HG03457 (cell line): ENCODE data around the gene THBS3.
"Not testable (repeated sequence)": the region's sequence is repeated elsewhere in the genome, so short reads cannot be mapped to it uniquely, and the experiment has no call there.

Experiments
- ATAC-seq: cut with Tn5 transposase; IDR thresholded peaks from one replicate; pipeline ENCODE4 v1.9.1; 2021; ENCODE audit warnings: moderate number of reproducible peaks; ENCODE audit not compliant: unreplicated experiment

THBS3 gene

DNA sequence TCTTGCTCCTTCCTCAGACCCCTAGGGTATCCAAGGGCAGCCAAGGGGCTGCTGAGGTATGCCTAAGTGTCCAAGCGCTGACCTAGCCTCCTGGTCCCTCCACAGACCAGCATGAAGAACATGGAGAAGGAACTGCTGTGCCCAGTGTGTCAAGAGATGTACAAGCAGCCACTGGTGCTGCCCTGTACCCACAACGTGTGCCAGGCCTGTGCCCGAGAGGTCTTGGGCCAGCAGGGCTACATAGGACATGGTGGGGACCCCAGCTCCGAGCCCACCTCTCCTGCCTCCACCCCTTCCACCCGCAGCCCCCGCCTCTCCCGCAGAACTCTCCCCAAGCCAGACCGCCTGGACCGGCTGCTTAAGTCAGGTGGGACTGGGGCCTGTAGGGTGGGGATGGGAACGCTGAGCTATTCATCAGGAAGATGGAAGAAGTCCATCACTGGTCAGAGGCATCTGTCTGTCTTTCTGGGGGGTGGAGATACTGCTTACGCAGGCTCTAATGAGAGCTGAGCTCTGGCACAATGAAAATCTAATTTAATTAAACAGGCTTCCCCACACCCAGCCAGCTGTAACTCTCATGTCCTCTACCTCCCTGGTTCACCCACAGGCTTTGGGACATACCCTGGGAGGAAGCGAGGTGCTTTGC, 32.3 kb downstream of the THBS3 start:
- no peak for ATAC-seq

DNA sequence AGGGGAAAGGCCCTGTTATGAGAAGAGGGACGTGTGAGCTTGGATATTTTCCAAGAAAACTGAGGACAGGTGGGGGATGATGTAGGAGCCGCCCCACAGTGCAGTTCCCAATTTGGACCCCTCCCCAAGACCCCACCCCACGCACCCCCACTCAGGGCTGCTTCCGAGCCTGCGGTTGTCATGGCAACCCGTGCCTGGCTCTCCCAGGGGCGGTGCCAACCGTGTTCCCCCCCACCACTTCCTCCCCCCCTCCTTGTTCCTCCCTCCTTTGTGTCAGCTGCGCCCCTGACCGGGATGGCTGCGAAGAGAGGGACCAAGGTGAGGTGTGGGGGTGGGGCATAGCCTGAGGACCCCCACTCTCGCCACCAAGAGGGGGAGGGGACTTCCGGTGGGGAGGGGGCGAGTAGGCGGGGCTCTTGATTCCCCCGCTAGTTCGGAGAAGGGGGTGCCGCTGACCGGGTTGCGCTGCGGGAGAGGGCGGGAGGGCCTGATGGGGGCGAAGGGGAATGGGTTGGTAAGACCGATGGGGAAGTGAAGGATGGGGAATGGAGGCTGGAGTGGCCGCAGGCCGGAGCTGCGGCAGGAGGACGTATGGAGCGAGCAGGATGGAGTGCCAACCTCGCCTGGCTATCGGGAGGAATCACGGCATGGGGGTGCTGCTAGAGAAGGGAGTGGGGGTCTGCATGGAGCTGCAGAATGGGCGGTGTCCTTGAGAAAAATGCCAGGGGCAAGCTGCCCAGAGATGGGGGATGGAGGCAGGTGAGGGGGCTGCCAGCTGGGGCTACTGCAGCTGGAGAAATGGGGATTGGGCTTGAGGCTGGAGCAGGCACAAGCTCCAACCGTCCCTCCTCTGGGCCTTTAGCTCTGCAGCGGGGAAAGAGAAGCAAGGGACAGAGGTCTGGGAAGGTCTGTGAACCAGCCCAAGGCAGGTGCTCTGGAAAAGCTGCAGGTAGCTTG, 33.1 kb downstream of the THBS3 start:
- ATAC-seq: no peak

DNA sequence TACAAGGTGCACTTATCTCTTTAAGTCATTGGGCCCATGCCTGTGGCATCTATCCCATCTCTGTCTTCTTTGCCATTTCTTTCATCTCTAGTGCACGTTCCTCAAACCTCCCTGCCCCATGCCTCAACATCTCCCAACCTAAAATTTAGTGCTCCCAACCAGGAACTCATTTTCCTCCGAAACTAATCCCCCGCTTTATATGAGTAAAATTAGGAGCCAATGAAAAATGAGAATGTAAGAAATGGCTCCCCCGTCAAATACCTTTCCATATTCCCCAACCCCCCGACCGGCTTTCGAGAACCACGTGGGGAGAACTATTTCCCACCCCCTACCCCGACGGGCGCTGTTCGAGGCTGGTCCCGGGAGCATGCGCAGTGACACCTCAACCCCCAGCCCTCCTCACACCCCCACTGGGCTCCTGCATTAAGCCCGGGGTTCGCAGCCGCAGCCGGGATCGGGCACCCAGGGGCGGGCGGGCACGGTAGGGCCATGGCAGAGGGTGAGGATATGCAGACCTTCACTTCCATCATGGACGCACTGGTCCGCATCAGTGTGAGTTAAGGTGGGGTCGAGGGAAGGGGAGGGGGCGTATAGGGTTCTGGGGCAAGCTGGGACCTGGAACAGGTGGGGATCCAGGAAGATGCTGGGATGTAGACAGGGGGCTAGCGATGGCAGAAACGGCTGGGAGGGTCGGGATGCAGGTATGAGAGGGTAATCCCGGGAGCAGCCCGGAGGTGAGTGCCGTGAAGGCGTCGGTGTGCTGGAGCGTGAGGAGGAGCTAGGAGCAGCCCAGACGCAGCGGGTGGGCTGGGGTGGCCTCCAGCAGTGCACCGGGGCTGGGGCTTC, 34.0 kb downstream of the THBS3 start, which contains the start of gene TRIM46:
Gene TRIM46 (plus strand): TSS at position 372 of the 846 bp plus-strand sequence. CDS start 118 bp downstream, at position 490.
- no peak for ATAC-seq

DNA sequence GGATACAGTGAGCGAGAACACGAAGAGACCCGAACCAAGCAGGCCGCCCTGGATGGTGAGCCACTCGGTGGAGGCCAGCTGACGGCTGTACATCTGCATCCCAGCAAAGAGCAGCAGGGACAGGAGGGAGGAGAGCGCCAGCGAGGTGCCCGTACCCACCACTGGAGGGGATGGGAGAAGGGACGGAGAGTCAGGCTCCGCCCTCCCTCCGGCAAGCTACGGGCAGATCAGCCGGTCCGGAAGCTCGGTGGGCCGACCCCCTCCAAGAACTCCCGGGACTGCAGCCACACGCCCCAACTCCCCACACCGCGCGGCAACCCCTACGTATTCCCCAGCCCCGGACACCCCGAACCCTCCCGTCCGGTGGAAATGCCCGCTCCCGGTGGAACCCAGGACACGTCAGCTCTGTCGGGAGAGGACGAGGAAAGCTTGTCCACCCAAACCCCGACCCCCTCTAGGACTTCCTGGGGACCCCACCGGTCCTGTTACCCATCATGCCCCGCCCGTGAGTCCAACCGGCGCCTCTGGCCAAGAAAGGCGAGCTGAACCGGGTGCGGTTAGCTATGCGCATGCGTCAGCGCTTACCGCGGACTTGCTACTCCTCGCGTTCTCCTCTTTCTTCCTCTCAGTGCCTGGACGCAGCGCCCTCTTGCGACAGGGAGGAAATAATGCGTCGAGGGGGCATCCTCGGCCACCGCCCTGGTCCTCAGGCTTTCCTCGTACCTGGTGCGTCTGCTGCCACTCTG, 34.8 kb downstream of the THBS3 start, which contains the start of gene KRTCAP2:
Gene KRTCAP2 (minus strand): TSS at position 573 of the 746 bp plus-strand sequence. CDS start 80 bp downstream, at position 493.
- ATAC-seq: peak; percentile 53

DNA sequence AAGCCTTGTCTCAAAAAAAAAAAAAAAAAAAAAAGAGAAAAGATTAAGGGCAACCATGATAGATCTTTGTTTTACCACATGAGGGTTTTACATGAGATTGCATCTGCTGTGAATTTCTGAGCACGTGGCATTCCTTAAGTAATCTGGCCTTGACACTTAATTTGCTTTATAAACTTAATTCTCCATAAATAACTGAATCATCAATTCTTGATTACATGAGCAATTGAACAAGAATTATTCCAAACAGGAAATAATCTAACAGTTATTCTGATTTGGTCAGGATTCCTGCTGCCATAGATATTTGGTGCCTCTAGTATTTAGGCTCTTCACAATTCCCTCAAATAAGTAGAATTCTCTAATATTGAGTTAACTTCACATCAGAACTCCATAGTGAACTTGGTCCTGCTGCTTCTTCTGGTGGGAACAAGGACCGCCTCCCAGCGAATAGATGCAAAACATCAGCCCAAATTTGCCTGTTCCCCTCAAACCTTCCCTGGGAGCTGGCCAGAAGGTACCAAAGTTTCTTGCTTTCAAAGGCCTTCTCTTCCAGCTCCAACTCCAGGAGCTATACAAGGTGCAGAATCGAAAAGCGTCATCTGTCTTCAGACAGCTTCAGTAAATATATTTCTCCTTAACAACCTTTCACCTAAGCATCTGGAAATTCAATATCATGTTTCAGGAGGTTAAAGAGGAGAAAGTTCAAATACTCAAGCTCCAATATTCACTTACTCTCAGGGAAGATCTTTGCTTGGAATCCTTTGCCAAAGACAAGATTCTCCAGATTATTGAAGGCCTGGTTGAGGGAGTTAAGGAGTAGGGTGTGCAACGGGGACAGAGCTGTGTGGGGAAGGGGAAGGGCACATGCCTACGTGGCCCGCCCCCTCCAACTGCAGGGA, 35.6 kb downstream of the THBS3 start:
- ATAC-seq: no peak

DNA sequence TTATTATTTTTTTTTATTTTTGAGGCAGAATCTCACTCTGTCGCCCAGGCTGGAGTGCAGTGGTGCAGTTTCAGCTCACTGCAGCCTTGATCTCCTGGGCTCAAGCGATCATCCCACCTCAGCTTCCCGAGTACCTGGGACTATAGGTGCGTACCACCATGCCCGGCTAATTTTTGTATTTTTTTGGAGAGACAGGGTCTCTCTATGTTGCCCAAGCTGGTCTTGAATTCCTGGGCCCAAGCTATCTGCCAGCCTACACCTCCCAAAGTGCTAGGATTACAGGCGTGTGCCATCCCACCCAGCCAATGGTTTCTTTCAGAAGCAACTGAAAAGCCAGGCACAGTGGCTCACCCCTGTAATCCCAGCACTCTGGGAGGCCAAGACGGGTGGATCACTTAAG, 36.9 kb downstream of the THBS3 start:
- ATAC-seq: no peak

DNA sequence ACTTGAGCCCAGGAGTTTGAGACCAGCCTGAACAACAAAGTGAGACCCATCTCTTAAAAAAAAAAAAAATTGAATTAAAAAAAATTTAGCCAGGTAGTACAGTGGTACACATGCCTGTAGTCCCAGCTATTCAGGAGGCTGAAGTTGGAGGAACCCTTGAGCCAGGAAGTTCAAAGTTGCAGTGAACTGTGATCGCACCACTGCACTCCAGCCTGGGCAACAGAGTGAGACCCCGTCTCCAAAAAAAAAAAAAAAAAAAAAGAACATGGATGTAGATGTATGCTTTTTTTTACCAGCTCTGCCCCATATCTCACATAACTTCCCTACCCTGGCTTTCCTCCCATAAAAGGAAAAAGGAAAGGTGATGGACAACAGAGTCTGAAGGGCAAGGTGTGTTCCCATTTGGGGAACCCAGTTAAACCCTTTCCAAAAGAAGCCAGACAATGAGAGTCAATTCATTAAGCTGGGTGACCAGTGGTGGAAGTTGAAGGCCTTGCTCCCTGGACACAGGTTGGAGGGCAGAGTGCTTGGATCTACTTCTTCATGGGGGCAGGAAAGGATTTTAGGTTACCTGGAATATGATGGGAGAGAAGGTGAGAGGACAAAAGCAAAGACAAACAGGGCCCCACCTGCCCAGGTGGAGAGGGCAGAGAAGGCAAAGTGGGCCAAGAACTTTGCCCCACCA, 37.5 kb downstream of the THBS3 start:
- no peak for ATAC-seq

DNA sequence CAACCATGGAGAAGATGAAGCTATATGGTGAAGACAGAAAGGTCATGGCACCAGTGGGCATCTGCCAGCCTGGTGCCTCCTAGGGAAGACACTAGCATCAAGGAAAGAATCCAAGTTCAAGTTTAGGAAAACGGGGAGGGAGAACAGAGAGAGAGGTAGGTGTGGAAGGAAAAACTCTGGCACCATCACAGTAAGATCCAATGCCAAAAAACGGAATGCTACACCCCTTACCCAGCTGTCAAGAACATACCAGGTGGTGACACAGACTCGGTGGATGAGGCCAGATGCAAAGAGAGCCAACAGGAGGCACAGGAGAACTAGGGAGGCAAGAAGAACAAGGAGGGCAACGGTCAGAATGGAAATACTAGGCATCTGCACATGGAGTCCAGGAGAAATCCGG, 38.2 kb downstream of the THBS3 start:
- ATAC-seq: no peak

DNA sequence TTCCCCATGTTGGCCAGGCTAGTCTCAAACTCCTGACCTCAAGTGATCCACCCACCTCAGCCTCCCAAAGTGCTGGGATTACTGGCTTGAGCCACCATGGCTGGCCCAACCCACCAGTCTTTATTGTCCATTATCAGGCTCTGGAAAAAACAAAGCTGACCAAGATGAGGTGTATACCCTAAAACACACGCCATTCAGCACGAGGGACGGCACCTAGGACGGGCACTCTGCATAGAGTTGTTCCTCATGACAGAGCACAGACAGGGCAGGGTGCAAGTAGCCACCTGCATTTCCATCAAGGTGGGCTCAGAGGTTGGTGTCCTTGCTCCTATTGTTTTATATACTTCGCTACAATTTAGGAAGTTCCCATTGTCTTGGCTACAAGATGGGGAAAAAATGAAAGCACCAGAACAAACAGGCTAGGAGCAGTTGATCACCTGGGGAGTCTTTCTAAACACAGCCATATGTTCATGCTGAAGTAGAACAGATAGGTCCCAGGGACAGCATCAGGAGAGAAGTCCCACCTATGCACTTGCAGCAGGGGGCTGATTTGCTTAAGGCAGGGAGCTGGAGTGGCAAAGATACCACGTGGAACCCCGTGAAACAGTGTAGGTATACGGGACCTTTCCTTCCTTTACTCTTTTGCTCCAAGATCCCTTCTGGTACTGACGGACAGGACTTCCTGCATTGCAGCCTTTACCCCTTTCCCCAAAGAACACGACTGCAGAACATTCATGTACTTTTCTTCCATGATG, 39.1 kb downstream of the THBS3 start:
- no peak for ATAC-seq

DNA sequence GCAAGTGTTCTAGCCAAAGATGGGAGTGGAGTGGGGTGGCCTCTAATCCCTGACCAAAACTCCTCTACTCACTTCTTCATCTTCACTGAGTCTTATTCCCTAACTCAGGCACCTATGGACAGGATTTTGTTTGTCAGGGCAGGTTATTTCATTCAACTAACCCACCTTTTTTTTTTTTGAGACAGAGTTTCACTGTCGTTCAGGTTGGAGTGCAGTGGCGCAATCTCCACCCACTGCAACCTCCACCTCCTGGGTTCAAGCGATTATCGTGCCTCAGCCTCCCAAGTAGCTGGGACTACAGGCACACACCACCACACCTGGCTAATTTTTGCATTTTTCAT, 39.6 kb downstream of the THBS3 start:
- not testable (repeated sequence) for ATAC-seq

DNA sequence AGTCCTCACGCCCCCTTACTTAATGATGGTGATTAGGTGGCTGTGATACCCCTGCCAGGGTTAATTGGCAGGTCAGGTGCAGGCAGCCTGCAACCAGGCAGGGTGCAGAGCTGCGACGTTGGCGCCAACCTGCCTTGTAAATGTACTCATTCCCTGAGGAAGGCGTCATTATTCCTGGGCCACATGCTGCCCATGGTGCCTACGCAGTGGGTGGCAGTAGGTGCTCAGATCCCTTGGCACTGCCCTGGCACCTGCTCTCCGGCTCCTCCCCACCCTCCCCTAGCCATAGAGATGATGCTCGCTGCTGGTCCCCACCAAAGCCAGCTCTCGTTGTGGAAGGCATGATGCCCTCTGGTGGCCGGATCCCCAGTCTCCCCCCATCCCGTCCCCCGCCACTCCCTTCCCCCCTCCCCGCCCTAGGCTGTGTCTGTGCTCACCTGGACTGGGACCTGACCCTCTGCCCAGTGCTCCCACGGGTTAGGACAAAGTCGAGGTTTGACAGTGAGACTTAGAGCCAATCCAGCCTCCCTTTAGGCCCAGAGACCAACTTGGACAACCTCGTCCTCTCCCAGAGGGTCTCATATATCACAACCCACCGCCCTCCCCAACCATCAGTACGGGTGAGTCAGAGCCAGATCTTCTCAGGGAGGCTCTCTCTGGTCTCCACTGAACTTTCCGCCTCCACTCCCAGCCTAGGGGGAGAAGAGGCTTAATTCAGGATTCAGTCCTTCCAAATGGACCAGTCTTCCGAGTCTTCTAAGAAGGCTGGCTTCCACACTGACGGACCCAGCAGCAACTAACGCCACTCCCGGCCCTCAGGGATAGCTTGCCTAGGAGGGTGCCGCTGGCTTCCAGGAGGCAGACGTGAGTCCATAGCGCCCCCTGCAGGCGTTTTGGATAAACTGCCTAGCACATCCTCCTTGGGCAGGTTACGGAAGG, 40.3 kb downstream of the THBS3 start:
- no peak for ATAC-seq

DNA sequence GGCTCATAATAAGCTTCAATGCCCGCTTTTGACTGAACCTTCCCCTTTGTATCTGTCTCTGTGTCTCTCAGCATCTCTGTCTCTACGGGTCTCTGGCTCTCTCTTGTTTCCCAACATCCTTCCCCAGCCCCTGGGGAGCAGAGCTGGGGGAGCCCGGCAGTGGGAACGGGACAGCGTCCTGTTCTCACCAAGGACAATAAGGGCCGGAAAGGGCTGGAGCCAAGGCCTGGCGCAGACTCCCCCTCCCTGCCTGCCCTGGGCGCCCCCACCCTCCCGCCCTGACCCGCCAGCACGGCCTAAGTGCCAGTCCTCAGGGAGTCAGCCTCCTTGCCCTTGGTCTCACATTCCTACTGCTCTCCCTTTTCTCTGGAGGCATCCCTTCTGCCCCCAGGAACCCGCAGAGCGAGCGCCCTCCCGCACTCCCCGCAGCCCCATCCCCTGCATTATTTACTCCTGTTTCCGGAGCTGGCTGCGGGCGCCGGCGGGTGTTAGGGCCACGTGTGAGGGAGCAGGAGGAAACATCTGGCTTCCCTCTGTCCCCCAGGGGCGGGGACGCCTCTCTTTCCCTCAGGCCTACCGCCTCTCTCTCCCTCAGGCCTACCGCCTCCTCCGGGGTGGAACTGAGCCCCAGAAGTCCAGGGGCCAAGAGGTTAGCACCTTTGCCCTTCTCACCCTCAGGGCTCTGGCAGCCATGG, 41.1 kb downstream of the THBS3 start:
- ATAC-seq: no peak

DNA sequence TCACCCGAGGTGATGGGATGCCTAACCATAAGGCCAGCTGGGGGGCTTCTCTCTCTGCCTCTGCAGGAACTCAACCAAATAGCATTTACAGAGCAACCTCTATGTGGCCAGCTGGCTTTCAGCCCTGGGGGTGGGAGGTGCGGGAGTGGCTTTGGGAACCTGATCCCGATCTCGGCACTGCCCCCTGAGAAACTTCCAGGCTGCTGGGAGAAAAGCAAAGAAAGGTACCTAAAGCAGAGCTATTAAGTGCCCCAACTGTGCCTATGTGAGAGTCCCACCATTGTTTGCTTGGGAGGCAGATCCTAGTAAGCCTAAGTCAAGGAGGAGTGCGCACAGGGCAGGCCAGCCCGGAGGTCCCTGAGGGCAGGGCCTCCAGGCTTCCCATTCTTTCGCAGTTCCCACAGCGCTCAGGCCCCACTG, 41.6 kb downstream of the THBS3 start:
- no peak for ATAC-seq

DNA sequence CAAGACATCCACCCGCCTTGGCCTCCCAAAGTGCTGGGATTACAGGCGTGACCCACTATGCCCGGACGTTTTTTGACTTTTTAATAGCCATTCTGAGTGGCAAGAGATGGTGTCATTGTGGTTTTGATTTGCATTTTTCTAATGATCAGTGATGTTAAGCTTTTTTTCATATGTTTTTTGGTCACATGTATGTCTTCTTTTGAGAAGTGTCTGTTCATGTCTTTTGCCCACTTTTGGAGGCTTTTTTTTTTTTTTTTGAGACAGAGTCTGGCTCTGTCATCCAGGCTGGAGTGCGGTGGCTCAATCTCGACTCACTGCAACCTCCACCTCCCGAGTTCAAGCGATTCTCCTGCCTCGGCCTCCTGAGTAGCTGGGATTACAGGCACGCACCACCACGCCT, 43.1 kb downstream of the THBS3 start:
- not testable (repeated sequence) for ATAC-seq

DNA sequence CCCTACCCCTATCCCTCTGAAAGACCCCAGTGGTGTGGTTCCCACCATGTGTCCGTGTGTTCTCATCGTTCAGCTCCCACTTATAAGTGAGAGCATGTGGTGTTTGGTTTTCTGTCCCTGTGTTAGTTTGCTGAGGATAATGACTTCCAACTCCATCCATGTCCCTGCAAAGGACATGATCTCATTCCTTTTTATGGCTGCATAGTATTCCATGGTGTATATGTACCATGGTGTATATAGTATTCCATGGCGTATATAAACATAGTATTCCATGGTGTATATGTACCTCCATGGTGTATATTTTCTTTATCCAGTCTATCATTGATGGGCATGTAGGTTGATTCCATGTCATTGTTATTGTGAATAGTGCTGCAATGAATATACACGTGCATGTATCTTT, 43.9 kb downstream of the THBS3 start:
- ATAC-seq: not testable (repeated sequence)

DNA sequence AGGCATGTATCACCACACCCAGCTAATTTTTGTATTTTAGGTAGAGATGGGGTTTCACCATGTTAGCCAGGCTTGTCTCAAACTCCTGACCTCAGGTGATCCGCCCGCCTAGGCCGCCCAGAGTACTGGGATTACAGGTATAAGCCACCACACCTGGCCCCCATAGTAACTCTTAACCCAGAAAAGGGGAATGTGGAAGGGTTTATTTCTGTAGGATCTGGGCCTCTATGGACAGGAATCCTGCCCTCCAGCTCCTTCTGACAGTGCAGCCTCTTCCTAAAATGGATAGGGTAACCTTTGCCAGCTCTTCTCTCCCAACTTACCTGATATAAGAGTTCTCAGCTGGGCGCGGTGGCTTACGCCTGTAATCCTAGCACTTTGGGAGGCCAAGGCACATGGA, 45.1 kb downstream of the THBS3 start:
- ATAC-seq: not testable (repeated sequence)
